Testis (tissue), 2 donors: ENCODE measurements around the gene SIGLEC10.

Source experiments
- CTCF ChIP-seq, 3 experiments: fragments of 450-650 bp in 2 of 3; fragments of 200-600 bp in 1 of 3; sonication (generic) in 1 of 3; IDR thresholded peaks; one replicate each; pipeline ENCODE4 v1.5.1; 2016 to 2019; ENCODE audit warnings: antibody characterized with exemption in 3 of 3, mild to moderate bottlenecking in 2 of 3, moderate library complexity in 1 of 3
- POLR2A ChIP-seq: fragments of 450-650 bp; IDR thresholded peaks from one replicate; pipeline ENCODE4 v1.6.1; 2017; ENCODE audit warnings: antibody characterized with exemption, mild to moderate bottlenecking, moderate library complexity

GRCh38 chr19:51368366-51369282, 48.8 kb downstream of the SIGLEC10 start, which contains the start of gene CLDND2:
- TF ChIP-seq CTCF (IDR thresholded peaks at IDR 0.05) (no peak), POLR2A (no peak)
